ENCODE measurements around the gene TMPRSS6.

TMPRSS6 gene

GRCh38 chr22:37117092-37117491, 7.6 kb upstream of the TMPRSS6 start:
- no peak for DNase-seq (ENCODE audit: low read depth)

GRCh38 chr22:37115032-37115431, 5.5 kb upstream of the TMPRSS6 start:
- DNase-seq (ENCODE audit: low read depth): no peak

- no peak for DNase-seq (ENCODE audit: low read depth)
These were observed 4.2 kb upstream of the TMPRSS6 start for GRCh38 chr22:37113757-37114156.

- no peak for DNase-seq (ENCODE audit: low read depth)
These were observed 2.7 kb upstream of the TMPRSS6 start for GRCh38 chr22:37112084-37112728.

GRCh38 chr22:37111156-37111717, 1.7 kb upstream of the TMPRSS6 start:
- no peak for DNase-seq (ENCODE audit: low read depth)

- DNase-seq (ENCODE audit: low read depth): no peak
These were observed 1.5 kb downstream of the TMPRSS6 start for GRCh38 chr22:37107816-37108621.

DNA sequence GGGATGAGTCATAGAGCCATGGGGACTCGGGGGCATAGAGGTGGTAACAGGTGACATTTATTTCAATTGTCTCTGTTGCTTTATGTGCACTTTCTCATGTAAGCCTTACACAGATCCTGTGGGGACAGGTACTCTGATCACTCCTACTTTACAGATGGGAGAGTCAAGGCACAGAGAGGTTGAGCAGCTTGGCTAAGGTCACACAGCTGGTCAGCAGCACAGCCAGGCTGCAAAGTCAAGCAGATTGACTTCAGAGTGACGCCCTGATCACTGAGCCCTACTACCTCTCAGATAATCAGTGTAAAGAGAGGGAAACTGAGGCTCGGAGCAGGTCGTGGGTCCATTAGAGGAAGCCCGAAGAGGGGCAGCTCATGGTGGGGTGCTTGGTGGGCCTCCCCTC, 3.5 kb downstream of the TMPRSS6 start:
- no peak for DNase-seq (ENCODE audit: low read depth)

- no peak for DNase-seq (ENCODE audit: low read depth)
These were observed 4.4 kb downstream of the TMPRSS6 start for GRCh38 chr22:37105154-37105553.

DNA sequence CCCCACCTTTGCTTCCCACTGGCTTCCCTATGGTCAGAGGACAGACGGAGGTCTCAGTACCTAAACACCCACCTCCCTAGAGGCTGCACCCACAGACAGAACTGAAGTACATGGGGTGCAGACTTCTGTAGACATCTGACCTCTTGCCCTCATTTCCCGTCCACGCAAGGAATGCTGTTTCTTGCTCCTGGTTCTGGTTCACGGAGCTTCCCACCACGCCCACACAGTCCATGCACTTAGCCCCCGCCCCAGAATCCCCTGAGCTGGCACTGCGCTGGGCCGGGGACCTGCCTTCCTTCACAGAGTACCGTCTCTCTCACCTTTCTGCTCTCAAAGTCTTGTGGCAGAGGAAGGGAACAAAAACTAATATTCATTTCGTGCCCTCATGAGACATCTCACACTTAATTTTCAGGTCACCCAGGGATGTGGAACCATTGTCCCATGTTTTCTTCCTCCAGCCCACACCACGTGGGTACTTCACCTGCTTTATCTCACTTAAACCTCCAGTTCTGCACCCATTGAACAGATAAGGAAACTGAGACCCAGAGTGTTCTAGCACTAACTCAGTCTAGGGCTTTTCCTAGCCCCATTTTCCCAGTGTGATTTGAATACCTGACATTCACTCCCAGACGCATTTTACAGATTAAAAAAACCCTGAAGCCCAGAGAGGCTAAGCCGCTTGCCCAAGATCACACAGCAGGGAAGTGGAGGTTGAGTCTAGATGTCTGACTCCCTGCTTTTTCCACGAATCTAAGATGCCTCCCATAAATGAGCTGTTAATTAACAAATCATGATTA, 5.7 kb downstream of the TMPRSS6 start:
- DNase-seq (ENCODE audit: low read depth): no peak

GRCh38 chr22:37103151-37103550, 6.4 kb downstream of the TMPRSS6 start:
- DNase-seq (ENCODE audit: low read depth): no peak

GRCh38 chr22:37101311-37102066, 8.0 kb downstream of the TMPRSS6 start:
- no peak for DNase-seq (ENCODE audit: low read depth)

DNA sequence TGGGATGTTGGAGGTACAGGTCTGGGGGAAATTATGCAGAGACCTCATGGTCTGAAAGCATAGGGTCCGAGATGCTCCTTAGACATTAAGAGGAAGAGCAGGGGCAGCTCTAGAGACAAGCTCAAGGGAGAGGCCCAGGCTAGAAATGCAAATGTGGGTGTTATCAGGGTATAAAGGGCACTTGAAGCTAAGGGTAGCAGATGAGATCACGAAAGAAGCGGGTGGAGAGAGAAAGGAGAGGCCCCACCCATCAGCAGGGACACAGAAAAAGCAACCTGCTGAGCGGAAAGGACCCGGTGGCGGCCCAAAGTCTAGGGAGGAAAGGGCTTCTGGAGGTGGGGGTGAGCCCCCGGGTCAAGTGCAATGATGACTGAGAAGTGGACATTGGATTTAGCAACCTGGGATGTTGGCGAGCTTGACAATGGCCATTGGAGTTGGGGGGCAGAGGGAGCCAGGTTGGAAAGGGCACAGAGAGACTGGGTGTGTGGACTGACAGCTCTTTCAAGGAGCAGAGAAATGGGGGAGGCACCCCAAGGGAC, 8.9 kb downstream of the TMPRSS6 start:
- DNase-seq (ENCODE audit: low read depth): no peak

- no peak for DNase-seq (ENCODE audit: low read depth)
These were observed 10.4 kb downstream of the TMPRSS6 start for GRCh38 chr22:37098976-37099591.

DNA sequence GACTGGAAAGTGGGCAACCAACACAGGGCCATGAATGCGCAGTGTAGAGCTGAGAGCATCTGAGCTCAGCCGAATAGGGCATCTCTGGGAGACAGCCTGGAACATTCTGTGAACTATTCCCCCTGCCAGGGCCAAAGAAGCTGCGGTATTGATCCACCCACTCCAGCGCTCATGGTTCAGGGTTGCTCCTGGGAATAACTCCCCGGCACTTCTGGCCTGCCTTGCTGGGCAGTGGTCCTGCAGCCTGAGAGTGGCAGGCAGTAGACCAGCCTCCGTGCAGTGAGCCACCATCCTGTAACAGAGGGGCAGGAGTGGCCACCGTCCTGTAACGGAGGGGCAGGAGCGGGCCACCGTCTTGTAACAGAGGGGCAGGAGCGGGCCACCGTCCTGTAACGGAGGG, 12.2 kb downstream of the TMPRSS6 start:
- DNase-seq (ENCODE audit: low read depth): no peak

DNA sequence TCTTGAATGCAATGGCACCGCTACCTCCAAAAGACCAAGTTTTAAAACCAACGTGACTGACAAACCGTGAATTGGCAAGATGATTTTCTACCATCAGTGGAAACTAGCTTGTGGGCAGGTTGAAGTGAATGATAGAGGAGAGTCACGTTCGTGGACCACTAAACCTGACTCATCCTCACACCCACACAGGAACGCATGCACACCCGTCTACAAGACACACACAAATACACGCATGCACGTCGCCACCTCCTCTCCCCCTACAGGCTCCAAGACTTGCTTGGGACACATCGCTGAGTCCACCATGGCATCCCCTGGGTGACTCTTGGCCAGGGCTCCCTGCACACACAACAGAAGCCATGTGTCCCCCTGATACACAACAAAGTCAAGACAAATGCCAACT, 14.4 kb downstream of the TMPRSS6 start:
- no peak for DNase-seq (ENCODE audit: low read depth)

- no peak for DNase-seq (ENCODE audit: low read depth)
These were observed 15.3 kb downstream of the TMPRSS6 start for GRCh38 chr22:37094239-37094638.

- DNase-seq (ENCODE audit: low read depth): no peak
These were observed 16.5 kb downstream of the TMPRSS6 start for GRCh38 chr22:37092997-37093396.

GRCh38 chr22:37091994-37092393, 17.5 kb downstream of the TMPRSS6 start:
- no peak for DNase-seq (ENCODE audit: low read depth)

DNA sequence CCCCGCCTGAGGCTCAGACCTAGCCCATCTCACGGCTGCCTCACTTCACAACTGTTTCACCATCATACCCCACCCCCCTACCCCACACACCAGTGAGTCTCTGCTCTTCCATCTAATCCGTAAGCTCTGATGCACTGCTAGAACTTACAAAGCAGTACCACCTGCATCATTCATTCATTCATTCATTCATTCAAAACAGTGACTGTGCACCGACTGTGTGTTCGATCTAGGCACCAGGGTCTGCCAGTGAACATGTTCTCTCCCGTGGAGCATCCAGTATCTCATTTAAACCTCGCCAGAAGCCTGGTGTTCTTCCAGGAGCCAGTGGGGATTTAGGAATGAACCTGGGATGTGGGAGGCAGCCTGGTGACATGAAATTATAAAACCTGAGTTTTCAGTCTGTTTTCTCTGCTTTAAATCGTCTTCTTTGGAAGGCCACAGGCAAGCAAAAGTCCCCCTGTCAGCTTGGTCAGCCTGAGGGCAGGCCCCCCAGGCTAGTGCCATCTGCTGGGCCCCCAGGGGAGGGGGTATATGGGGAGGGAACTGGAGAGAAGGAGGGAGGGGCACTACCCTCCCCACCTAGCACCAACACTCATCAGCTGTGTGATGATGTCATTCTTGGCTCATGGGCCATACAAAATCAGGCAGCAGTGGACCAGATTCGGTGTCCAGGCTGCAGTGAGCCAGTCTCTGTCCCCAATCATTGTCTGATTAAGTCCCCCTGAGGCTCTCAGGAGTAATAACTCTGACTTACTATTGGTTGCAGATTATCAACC, 18.4 kb downstream of the TMPRSS6 start:
- no peak for DNase-seq (ENCODE audit: low read depth)

GRCh38 chr22:37089434-37089833, 20.1 kb downstream of the TMPRSS6 start:
- no peak for DNase-seq (ENCODE audit: low read depth)

All from HS-5 (cell line).